B cell (primary cell): ENCODE results near the gene M1AP. TPM values are rescaled to one million over a fixed set of nuclear protein-coding genes. Genes with fewer than 3 reads are reported as not detected.

Experiments used
- ATAC-seq: fragments of 200-7000 bp; cut with Tn5 transposase; one replicate; pipeline ENCODE4 v1.10.0; 2021; ENCODE audit warnings: low read depth, mild to moderate bottlenecking, moderate number of reproducible peaks, moderate library complexity
- CTCF ChIA-PET: fragments of 350-600 bp; sonication (Branson Sonifier 250); formaldehyde crosslinking; loops from one replicate; lab custom pipeline; 2021; ENCODE audit warnings: antibody characterized with exemption, inconsistent platforms; lab: Charles Lee
- POLR2A ChIA-PET: fragments of 350-600 bp; sonication (Branson Sonifier 250); formaldehyde crosslinking; loops from one replicate; lab custom pipeline; 2021; ENCODE audit warnings: antibody characterized with exemption; lab: Charles Lee
- DNase-seq: peaks from one replicate; pipeline ENCODE4 v3.0.0; 2013
- H2AFZ ChIP-seq: 2 replicates; pipeline ENCODE4 v1.6.1; 2012; ENCODE audit warnings: mild to moderate bottlenecking, low read depth, low read length; ENCODE audit not compliant: insufficient read depth, poor library complexity, severe bottlenecking
- H3K27ac ChIP-seq, 2 donors: 1 replicate in 1 of 2; 2 replicates in 1 of 2; pipeline ENCODE4 v1.5.1; 2012 to 2013; ENCODE audit warnings: low read length in 2 of 2, mild to moderate bottlenecking in 2 of 2, moderate library complexity in 1 of 2
- H3K27me3 ChIP-seq, 4 experiments: fragments of 200-600 bp in 1 of 4; sonication (generic) in 1 of 4; replicated peaks in 1 of 4; 1 replicate in 2 of 4; 2 replicates in 2 of 4; pipeline versions ENCODE4 v1.6.1 to v1.7.0; 2013 to 2016; ENCODE audit warnings: low read length in 3 of 4, mild to moderate bottlenecking in 2 of 4, mixed read lengths in 1 of 4, moderate library complexity in 1 of 4; ENCODE audit not compliant: insufficient read depth in 4 of 4, control insufficient read depth in 3 of 4; ENCODE audit errors: control extremely low read depth in 1 of 4
- H3K36me3 ChIP-seq, 2 experiments: replicated peaks in 1 of 2; 1 replicate in 1 of 2; 2 replicates in 1 of 2; pipeline versions ENCODE4 v1.6.1 to v1.7.1; 2013; ENCODE audit warnings: low read length in 1 of 2; ENCODE audit not compliant: insufficient read depth in 2 of 2, control insufficient read depth in 1 of 2; ENCODE audit errors: control extremely low read depth in 1 of 2, extremely low read depth in 1 of 2
- H3K4me1 ChIP-seq, 2 donors: fragments of 200-600 bp in 1 of 2; sonication (generic) in 1 of 2; 1 replicate in 1 of 2; 2 replicates in 1 of 2; pipeline versions ENCODE4 v1.5.1 to v1.6.1; 2013 to 2017; ENCODE audit warnings: low read length in 2 of 2; ENCODE audit not compliant: control insufficient read depth in 2 of 2, insufficient read depth in 2 of 2
- H3K4me2 ChIP-seq: replicated peaks from 2 replicates; pipeline ENCODE3; 2012; ENCODE audit warnings: mild to moderate bottlenecking, low read depth, low read length; ENCODE audit not compliant: poor library complexity, severe bottlenecking
- H3K4me3 ChIP-seq, 5 experiments: fragments of 200-600 bp in 1 of 5; sonication (generic) in 1 of 5; 1 replicate in 3 of 5; 2 replicates in 2 of 5; pipeline versions ENCODE4 v1.5.1 to v1.7.0; 2011 to 2016; ENCODE audit warnings: low read length in 4 of 5, mild to moderate bottlenecking in 4 of 5, low read depth in 2 of 5, control low read depth in 1 of 5, moderate library complexity in 1 of 5; ENCODE audit not compliant: insufficient read depth in 1 of 5; ENCODE audit errors: control extremely low read depth in 1 of 5, extremely low read depth in 1 of 5
- H3K79me2 ChIP-seq: fragments of 200-600 bp; sonication (generic); one replicate; pipeline ENCODE4 v1.6.0; 2016; ENCODE audit warnings: low read length; ENCODE audit not compliant: control insufficient read depth, insufficient read depth
- H3K9ac ChIP-seq: fragments of 200-600 bp; sonication (generic); 2 replicates; pipeline ENCODE4 v1.6.1; 2017; ENCODE audit warnings: mild to moderate bottlenecking, low read length, moderate library complexity
- H3K9me3 ChIP-seq, 3 donors: one replicate each; pipeline versions ENCODE4 v1.6.1 to v1.7.1; 2013; ENCODE audit warnings: low read length in 2 of 3; ENCODE audit not compliant: control insufficient read depth in 2 of 3, insufficient read depth in 1 of 3; ENCODE audit errors: control extremely low read depth in 1 of 3
- H4K20me1 ChIP-seq: 2 replicates; pipeline ENCODE4 v1.6.0; 2012; ENCODE audit warnings: mild to moderate bottlenecking, low read length; ENCODE audit not compliant: insufficient read depth, control insufficient read depth, poor library complexity, severe bottlenecking
- H3K27ac Mint-ChIP-seq: one replicate; pipeline ENCODE4 v1.8.0; 2021; ENCODE audit warnings: mixed read lengths
- H3K27me3 Mint-ChIP-seq: one replicate; pipeline ENCODE4 v1.8.0; 2021; ENCODE audit warnings: mixed read lengths
- H3K4me1 Mint-ChIP-seq: one replicate; pipeline ENCODE4 v1.8.0; 2021; ENCODE audit warnings: mixed read lengths
- H3K4me3 Mint-ChIP-seq: one replicate; pipeline ENCODE4 v1.8.0; 2021; ENCODE audit warnings: mixed read lengths
- H3K9me3 Mint-ChIP-seq: one replicate; pipeline ENCODE4 v1.8.0; 2022; ENCODE audit warnings: mixed read lengths; ENCODE audit not compliant: insufficient read depth
- EZH2 ChIP-seq: IDR thresholded peaks from 2 replicates; pipeline ENCODE4 v1.6.1; 2012; ENCODE audit warnings: borderline replicate concordance, low read depth, mild to moderate bottlenecking, moderate library complexity, low read length; ENCODE audit not compliant: insufficient read depth, poor library complexity, severe bottlenecking
- WGBS: methylation state at CpG from one replicate; pipeline ENCODE4 v1.1.5; 2013; ENCODE audit warnings: missing lambda C conversion rate; ENCODE audit not compliant: insufficient coverage; 5-methylcytosine and 5-hydroxymethylcytosine counted together
- intact Hi-C: fragments of 100-400 bp; cut with micrococcal nuclease; formaldehyde crosslinking; loops from one replicate; pipeline ENCODE4 v1.10.0; 2022
- polyA plus RNA-seq: library from polyadenylated mRNA; depleted of rRNA; stranded (reverse); fragments of >200 nt; gene quantifications from 2 replicates; pipeline ENCODE4 v1.2.3, GENCODE V29; 2012
- total RNA-seq, 2 donors: library from RNA; stranded (reverse); fragments of 120-200 nt in 1 of 2; gene quantifications; 1 replicate in 1 of 2; 2 replicates in 1 of 2; pipeline versions ENCODE4 v1.2.3 to v1.2.4, GENCODE V29; 2013 to 2022
- TF ChIP-seq, protein P1 (sequence below): fragments of 200-600 bp; IDR thresholded peaks from one replicate; pipeline ENCODE4 v1.8.0; 2022; ENCODE audit warnings: antibody characterized with exemption, mild to moderate bottlenecking

M1AP gene
- total and polyA plus RNA-seq, 2 donors (not counting 1 experiment from before 2014, with no cell fraction given) = 0.15 TPM; not detected in 1

- peak within 1 kb of the TSS; percentile 97 for H3K4me3 Mint-ChIP-seq
- peaks cover 31% of the 10 kb centered on the region for H3K79me2 ChIP-seq
- POLR2A ChIA-PET = interaction anchor here (1.0 to 2.7 kb wide), 12 partner anchors 10 to 348 kb away, joined by 3 to 19 read pairs (median 7); partner anchors contain the start of genes CCDC142, INO80B, MRPL53 and PCGF1
These were observed 118.5 kb downstream of the M1AP start, which contains the start of the genes AUP1 and HTRA2 for GRCh38 chr2:74529357-74530238. TSS of gene AUP1 (minus strand) at chr2:74529706. CDS start at chr2:74529629, 77 bp downstream. TSS of gene HTRA2 (plus strand) at chr2:74529933. CDS start at chr2:74530007, 74 bp downstream.

More at GRCh38 chr2:74529357-74530238, 118.5 kb downstream of the M1AP start, which contains the start of the genes AUP1 and HTRA2:
- Histone ChIP-seq H4K20me1 (peaks cover 17% of the 10 kb centered on the region), H3K4me3 (peak within 1 kb of the TSS; percentile 62 to 98 (median 70)), H3K9ac (peak within 1 kb of the TSS; percentile 78), H3K27me3 (no peaks in the 10 kb centered on the region), H3K4me1 (peaks cover 39 to 49% of the 10 kb centered on the region in 2 donors), H3K9me3 (no peaks in the 10 kb centered on the region), H2AFZ (peak within 1 kb of the TSS; percentile 81), H3K36me3 (peaks cover 0 to 49% of the 10 kb centered on the region in 2 experiments), H3K4me2 (peak within 1 kb of the TSS; percentile 95), H3K27ac (peak within 1 kb of the TSS; percentile 84 to 90)
- peak within 1 kb of the TSS; percentile 96 for H3K27ac Mint-ChIP-seq
- H3K4me1 Mint-ChIP-seq = peaks cover 43% of the 10 kb centered on the region
- no peak for TF ChIP-seq EZH2
- TF ChIP-seq, protein P1, sequence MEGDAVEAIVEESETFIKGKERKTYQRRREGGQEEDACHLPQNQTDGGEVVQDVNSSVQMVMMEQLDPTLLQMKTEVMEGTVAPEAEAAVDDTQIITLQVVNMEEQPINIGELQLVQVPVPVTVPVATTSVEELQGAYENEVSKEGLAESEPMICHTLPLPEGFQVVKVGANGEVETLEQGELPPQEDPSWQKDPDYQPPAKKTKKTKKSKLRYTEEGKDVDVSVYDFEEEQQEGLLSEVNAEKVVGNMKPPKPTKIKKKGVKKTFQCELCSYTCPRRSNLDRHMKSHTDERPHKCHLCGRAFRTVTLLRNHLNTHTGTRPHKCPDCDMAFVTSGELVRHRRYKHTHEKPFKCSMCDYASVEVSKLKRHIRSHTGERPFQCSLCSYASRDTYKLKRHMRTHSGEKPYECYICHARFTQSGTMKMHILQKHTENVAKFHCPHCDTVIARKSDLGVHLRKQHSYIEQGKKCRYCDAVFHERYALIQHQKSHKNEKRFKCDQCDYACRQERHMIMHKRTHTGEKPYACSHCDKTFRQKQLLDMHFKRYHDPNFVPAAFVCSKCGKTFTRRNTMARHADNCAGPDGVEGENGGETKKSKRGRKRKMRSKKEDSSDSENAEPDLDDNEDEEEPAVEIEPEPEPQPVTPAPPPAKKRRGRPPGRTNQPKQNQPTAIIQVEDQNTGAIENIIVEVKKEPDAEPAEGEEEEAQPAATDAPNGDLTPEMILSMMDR = no peak
- under 1% methylated on average over 87 of the region's 87 CpGs for WGBS
- DNase-seq (peak; percentile 95), ATAC-seq (peak; percentile 87)
- H3K9me3 Mint-ChIP-seq = no peaks in the 10 kb centered on the region
- H3K27me3 Mint-ChIP-seq = no peaks in the 10 kb centered on the region
- intact Hi-C loops = loop anchor here (1.0 to 5.0 kb wide), 12 partner anchors 22 to 1297 kb away; partner anchors contain the start of genes C2orf81, CCT7, DOK1 and INO80B
- CTCF ChIA-PET = interaction anchor here (0.7 to 9.6 kb wide), 10 partner anchors 13 to 382 kb away, joined by 3 to 71 read pairs (median 4); partner anchors contain the start of genes BOLA3, CCDC142, PCGF1 and TTC31
